HG03159 (cell line): ENCODE measurements around the gene TLR2.

Experiments
- ATAC-seq: cut with Tn5 transposase; IDR thresholded peaks from one replicate; pipeline ENCODE4 v1.9.1; 2021; ENCODE audit warnings: mild to moderate bottlenecking, moderate library complexity; ENCODE audit not compliant: unreplicated experiment

Gene TLR2

GRCh38 chr4:153728660-153729059 lies 44.6 kb downstream of the TLR2 start:
- ATAC-seq, result peak; percentile 80

GRCh38 chr4:153729895-153730294 lies 45.8 kb downstream of the TLR2 start:
- ATAC-seq, result no peak

GRCh38 chr4:153731239-153731638 lies 47.2 kb downstream of the TLR2 start:
- ATAC-seq, result no peak

GRCh38 chr4:153733751-153734448 lies 49.8 kb downstream of the TLR2 start:
- peak; percentile 82 for ATAC-seq

- ATAC-seq, result no peak
Observed at GRCh38 chr4:153735906-153736461, 51.9 kb downstream of the TLR2 start.

- no peak for ATAC-seq
Observed at GRCh38 chr4:153741541-153741940, 57.5 kb downstream of the TLR2 start.

- ATAC-seq, result no peak
Observed at GRCh38 chr4:153745651-153746050, 61.6 kb downstream of the TLR2 start.

- ATAC-seq, result no peak
Observed at GRCh38 chr4:153747406-153747955, 63.4 kb downstream of the TLR2 start.

GRCh38 chr4:153748378-153748777 lies 64.3 kb downstream of the TLR2 start:
- ATAC-seq, result no peak

GRCh38 chr4:153750197-153750817 lies 66.2 kb downstream of the TLR2 start:
- ATAC-seq, result peak; percentile 88

- no peak for ATAC-seq
Observed at GRCh38 chr4:153755186-153755585, 71.1 kb downstream of the TLR2 start.
